Myocyte (in vitro differentiated cells): ENCODE measurements around the gene SLC26A3. TPM values are rescaled to one million over a fixed set of nuclear protein-coding genes. Genes with fewer than 3 reads are reported as not detected.

ENCODE experiments used
- DNase-seq: peaks from one replicate; pipeline ENCODE4 v3.0.0-alpha.2; 2012; ENCODE audit warnings: low read depth
- total RNA-seq: library from RNA; depleted of rRNA; stranded (reverse); fragments of >200 nt; gene quantifications from 2 replicates; pipeline ENCODE4 v1.2.3, GENCODE V29; 2014

The SLC26A3 gene
- total RNA-seq, 1 donor from 2014 or later: not detected

GRCh38 chr7:107816011-107816566 lies 13.1 kb upstream of the SLC26A3 start:
- no peak for DNase-seq

- no peak for DNase-seq
These were observed 12.3 kb upstream of the SLC26A3 start for GRCh38 chr7:107815254-107815882.

- DNase-seq: no peak
These were observed 10.5 kb upstream of the SLC26A3 start for GRCh38 chr7:107813524-107813923.

GRCh38 chr7:107811934-107812333 lies 8.9 kb upstream of the SLC26A3 start:
- DNase-seq: no peak

GRCh38 chr7:107810626-107811025 lies 7.6 kb upstream of the SLC26A3 start:
- peak; percentile 13 for DNase-seq

- DNase-seq: no peak
These were observed 6.2 kb upstream of the SLC26A3 start for GRCh38 chr7:107809179-107809578.

- no peak for DNase-seq
These were observed 3.3 kb downstream of the SLC26A3 start for GRCh38 chr7:107799647-107800264.

GRCh38 chr7:107792364-107792763 lies 10.7 kb downstream of the SLC26A3 start:
- no peak for DNase-seq

- no peak for DNase-seq
These were observed 13.4 kb downstream of the SLC26A3 start for GRCh38 chr7:107789647-107790046.

- no peak for DNase-seq
These were observed 14.4 kb downstream of the SLC26A3 start for GRCh38 chr7:107788662-107789061.

- no peak for DNase-seq
These were observed 14.8 kb downstream of the SLC26A3 start for GRCh38 chr7:107788216-107788615.

- DNase-seq: no peak
These were observed 17.1 kb downstream of the SLC26A3 start for GRCh38 chr7:107785926-107786325.

- DNase-seq: no peak
These were observed 17.9 kb downstream of the SLC26A3 start for GRCh38 chr7:107785170-107785569.

GRCh38 chr7:107783648-107784047 lies 19.4 kb downstream of the SLC26A3 start:
- DNase-seq: no peak

GRCh38 chr7:107782374-107782773 lies 20.6 kb downstream of the SLC26A3 start:
- DNase-seq: no peak

GRCh38 chr7:107779647-107780099 lies 23.4 kb downstream of the SLC26A3 start:
- DNase-seq: no peak

- DNase-seq: no peak
These were observed 24.7 kb downstream of the SLC26A3 start for GRCh38 chr7:107778283-107778682.

GRCh38 chr7:107777702-107778101 lies 25.3 kb downstream of the SLC26A3 start:
- no peak for DNase-seq

GRCh38 chr7:107773027-107773426 lies 30.0 kb downstream of the SLC26A3 start:
- no peak for DNase-seq

- no peak for DNase-seq
These were observed 34.8 kb downstream of the SLC26A3 start for GRCh38 chr7:107768263-107768662.

GRCh38 chr7:107767391-107767790 lies 35.6 kb downstream of the SLC26A3 start:
- no peak for DNase-seq

GRCh38 chr7:107758667-107759066 lies 44.4 kb downstream of the SLC26A3 start:
- DNase-seq: no peak

GRCh38 chr7:107754642-107755041 lies 48.4 kb downstream of the SLC26A3 start:
- no peak for DNase-seq
